Endothelial cell (in vitro differentiated cells): Measurements from ENCODE around the gene SPARCL1. TPM values are rescaled to one million over a fixed set of nuclear protein-coding genes. Genes with fewer than 3 reads are reported as not detected.
"Not testable (repeated sequence)": the region's sequence is repeated elsewhere in the genome, so short reads cannot be mapped to it uniquely, and the experiment has no call there.

Experiments used
- DNase-seq: peaks from one replicate; pipeline ENCODE4 v3.0.0; 2021; ENCODE audit warnings: low spot score
- H3K27ac Mint-ChIP-seq: one replicate; pipeline ENCODE4 v1.8.0; 2021; ENCODE audit warnings: mixed read lengths, inconsistent platforms; ENCODE audit not compliant: unreplicated experiment
- H3K27me3 Mint-ChIP-seq: one replicate; pipeline ENCODE4 v1.8.0; 2021; ENCODE audit warnings: mild to moderate bottlenecking, moderate library complexity, mixed read lengths, inconsistent platforms; ENCODE audit not compliant: unreplicated experiment
- H3K36me3 Mint-ChIP-seq: one replicate; pipeline ENCODE4 v1.8.0; 2021; ENCODE audit warnings: mild to moderate bottlenecking, low read depth, mixed read lengths, inconsistent platforms; ENCODE audit not compliant: unreplicated experiment
- H3K4me1 Mint-ChIP-seq: one replicate; pipeline ENCODE4 v1.8.0; 2021; ENCODE audit warnings: mild to moderate bottlenecking, mixed read lengths, inconsistent platforms; ENCODE audit not compliant: unreplicated experiment
- H3K4me3 Mint-ChIP-seq: one replicate; pipeline ENCODE4 v1.8.0; 2021; ENCODE audit warnings: mild to moderate bottlenecking, mixed read lengths, inconsistent platforms; ENCODE audit not compliant: unreplicated experiment
- H3K9me3 Mint-ChIP-seq: one replicate; pipeline ENCODE4 v1.8.0; 2021; ENCODE audit warnings: mixed read lengths, inconsistent platforms; ENCODE audit not compliant: unreplicated experiment
- CTCF ChIP-seq: fragments of 200-600 bp; sonication (generic); IDR thresholded peaks from one replicate; pipeline ENCODE4 v1.5.0; 2021; ENCODE audit warnings: antibody characterized with exemption; ENCODE audit not compliant: unreplicated experiment
- total RNA-seq: library from RNA; stranded (reverse); fragmentation: NEBNext Ultra II Directional; extraction: Animal tissue kit (Norgen Biotek cat#: 25700); gene quantifications from one replicate; pipeline ENCODE4 v1.2.1, GENCODE V29; 2021; ENCODE audit not compliant: unreplicated experiment

SPARCL1 gene
- total RNA-seq, 1 donor from 2014 or later = 3.3 TPM

GRCh38 chr4:87491436-87491835 is 37.7 kb downstream of the SPARCL1 start:
- H3K4me3 Mint-ChIP-seq = no peak overlapping the region
- no peak overlapping the region for H3K27ac Mint-ChIP-seq
- H3K27me3 Mint-ChIP-seq = peaks cover 2% of the 10 kb centered on the region
- no peaks in the 10 kb centered on the region for H3K36me3 Mint-ChIP-seq
- peaks cover 3% of the 10 kb centered on the region for H3K9me3 Mint-ChIP-seq
- no peak for DNase-seq
- H3K4me1 Mint-ChIP-seq = no peaks in the 10 kb centered on the region
- no peak for TF ChIP-seq CTCF

GRCh38 chr4:87490664-87491369 is 38.4 kb downstream of the SPARCL1 start:
- Mint-ChIP-seq H3K4me3 (no peak overlapping the region), H3K4me1 (no peaks in the 10 kb centered on the region), H3K36me3 (peaks cover 5% of the 10 kb centered on the region), H3K27me3 (peaks cover 2% of the 10 kb centered on the region), H3K9me3 (peaks cover 3% of the 10 kb centered on the region), H3K27ac (no peak overlapping the region)
- TF ChIP-seq CTCF = no peak
- DNase-seq = no peak

GRCh38 chr4:87489678-87490077 is 39.5 kb downstream of the SPARCL1 start:
- no peak overlapping the region for H3K4me3 Mint-ChIP-seq
- no peak for TF ChIP-seq CTCF

GRCh38 chr4:87488666-87489065 is 40.5 kb downstream of the SPARCL1 start:
- DNase-seq, H3K27me3 Mint-ChIP-seq, H3K9me3 Mint-ChIP-seq, H3K4me1 Mint-ChIP-seq, H3K4me3 Mint-ChIP-seq, H3K36me3 Mint-ChIP-seq, H3K27ac Mint-ChIP-seq: not testable (repeated sequence)

More at GRCh38 chr4:87489678-87490077, 39.5 kb downstream of the SPARCL1 start:
- no peak for DNase-seq
- Mint-ChIP-seq H3K4me1 (no peaks in the 10 kb centered on the region), H3K36me3 (peaks cover 5% of the 10 kb centered on the region), H3K27ac (no peak overlapping the region), H3K9me3 (peaks cover 3% of the 10 kb centered on the region), H3K27me3 (peaks cover 2% of the 10 kb centered on the region)

- not testable (repeated sequence) for H3K4me3 Mint-ChIP-seq, H3K4me1 Mint-ChIP-seq, H3K27me3 Mint-ChIP-seq, H3K27ac Mint-ChIP-seq, H3K36me3 Mint-ChIP-seq, DNase-seq, H3K9me3 Mint-ChIP-seq
Measured at GRCh38 chr4:87483247-87483646, 45.9 kb downstream of the SPARCL1 start.

GRCh38 chr4:87481377-87481776 is 47.8 kb downstream of the SPARCL1 start:
- Mint-ChIP-seq H3K4me3 (no peak overlapping the region), H3K27me3 (peaks cover 2% of the 10 kb centered on the region), H3K9me3 (no peaks in the 10 kb centered on the region), H3K27ac (no peak overlapping the region), H3K4me1 (no peaks in the 10 kb centered on the region), H3K36me3 (peaks cover 5% of the 10 kb centered on the region)
- no peak for TF ChIP-seq CTCF
- DNase-seq = no peak
